ENCODE results near the gene SYNJ1. TPM values are rescaled to one million over a fixed set of nuclear protein-coding genes. Genes with fewer than 3 reads are reported as not detected.
A peak's percentile ranks its signal among the peaks of the same experiment; 100 is the strongest.

The SYNJ1 gene
- total and polyA plus RNA-seq, 2 of the 13 experiments (the other 11 are each of a cell fraction or from before 2014, with no cell fraction given), result 2.0 to 2.7 TPM

DNA sequence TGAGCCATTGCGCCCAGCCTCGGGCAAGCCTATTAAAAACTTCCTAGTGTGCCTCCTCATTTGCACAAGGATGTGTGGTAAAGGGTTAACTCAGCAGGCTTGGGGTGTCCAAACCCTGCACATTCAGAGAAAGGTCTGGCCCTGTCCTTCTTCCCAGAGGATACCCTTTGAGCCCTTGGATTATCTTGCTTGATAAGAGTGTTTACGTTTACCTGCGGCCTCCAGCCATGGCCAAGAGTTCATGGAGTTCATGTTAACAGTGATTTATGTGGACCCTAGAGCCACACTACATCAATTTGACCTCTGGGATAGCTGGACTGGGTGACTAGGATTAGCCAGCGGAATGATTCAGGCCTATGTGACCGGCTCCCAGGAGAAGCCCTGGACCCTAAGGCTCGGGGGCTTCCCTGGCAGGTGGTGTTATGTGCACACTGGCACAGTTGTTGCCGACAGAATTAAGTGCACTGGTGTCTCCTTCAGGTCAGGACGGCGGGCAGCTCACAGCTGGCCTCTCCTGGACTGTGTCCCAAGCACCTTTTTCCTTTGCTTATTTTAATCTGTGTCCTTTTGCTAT lies 134.8 kb downstream of the SYNJ1 start (continued):
- TF ChIP-seq, protein P1, sequence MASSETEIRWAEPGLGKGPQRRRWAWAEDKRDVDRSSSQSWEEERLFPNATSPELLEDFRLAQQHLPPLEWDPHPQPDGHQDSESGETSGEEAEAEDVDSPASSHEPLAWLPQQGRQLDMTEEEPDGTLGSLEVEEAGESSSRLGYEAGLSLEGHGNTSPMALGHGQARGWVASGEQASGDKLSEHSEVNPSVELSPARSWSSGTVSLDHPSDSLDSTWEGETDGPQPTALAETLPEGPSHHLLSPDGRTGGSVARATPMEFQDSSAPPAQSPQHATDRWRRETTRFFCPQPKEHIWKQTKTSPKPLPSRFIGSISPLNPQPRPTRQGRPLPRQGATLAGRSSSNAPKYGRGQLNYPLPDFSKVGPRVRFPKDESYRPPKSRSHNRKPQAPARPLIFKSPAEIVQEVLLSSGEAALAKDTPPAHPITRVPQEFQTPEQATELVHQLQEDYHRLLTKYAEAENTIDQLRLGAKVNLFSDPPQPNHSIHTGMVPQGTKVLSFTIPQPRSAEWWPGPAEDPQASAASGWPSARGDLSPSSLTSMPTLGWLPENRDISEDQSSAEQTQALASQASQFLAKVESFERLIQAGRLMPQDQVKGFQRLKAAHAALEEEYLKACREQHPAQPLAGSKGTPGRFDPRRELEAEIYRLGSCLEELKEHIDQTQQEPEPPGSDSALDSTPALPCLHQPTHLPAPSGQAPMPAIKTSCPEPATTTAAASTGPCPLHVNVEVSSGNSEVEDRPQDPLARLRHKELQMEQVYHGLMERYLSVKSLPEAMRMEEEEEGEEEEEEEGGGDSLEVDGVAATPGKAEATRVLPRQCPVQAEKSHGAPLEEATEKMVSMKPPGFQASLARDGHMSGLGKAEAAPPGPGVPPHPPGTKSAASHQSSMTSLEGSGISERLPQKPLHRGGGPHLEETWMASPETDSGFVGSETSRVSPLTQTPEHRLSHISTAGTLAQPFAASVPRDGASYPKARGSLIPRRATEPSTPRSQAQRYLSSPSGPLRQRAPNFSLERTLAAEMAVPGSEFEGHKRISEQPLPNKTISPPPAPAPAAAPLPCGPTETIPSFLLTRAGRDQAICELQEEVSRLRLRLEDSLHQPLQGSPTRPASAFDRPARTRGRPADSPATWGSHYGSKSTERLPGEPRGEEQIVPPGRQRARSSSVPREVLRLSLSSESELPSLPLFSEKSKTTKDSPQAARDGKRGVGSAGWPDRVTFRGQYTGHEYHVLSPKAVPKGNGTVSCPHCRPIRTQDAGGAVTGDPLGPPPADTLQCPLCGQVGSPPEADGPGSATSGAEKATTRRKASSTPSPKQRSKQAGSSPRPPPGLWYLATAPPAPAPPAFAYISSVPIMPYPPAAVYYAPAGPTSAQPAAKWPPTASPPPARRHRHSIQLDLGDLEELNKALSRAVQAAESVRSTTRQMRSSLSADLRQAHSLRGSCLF (CRISPR knock-in tag; IDR thresholded peaks at IDR 0.05; ENCODE audit: borderline replicate concordance), result no peak
- TF ChIP-seq, protein P2, sequence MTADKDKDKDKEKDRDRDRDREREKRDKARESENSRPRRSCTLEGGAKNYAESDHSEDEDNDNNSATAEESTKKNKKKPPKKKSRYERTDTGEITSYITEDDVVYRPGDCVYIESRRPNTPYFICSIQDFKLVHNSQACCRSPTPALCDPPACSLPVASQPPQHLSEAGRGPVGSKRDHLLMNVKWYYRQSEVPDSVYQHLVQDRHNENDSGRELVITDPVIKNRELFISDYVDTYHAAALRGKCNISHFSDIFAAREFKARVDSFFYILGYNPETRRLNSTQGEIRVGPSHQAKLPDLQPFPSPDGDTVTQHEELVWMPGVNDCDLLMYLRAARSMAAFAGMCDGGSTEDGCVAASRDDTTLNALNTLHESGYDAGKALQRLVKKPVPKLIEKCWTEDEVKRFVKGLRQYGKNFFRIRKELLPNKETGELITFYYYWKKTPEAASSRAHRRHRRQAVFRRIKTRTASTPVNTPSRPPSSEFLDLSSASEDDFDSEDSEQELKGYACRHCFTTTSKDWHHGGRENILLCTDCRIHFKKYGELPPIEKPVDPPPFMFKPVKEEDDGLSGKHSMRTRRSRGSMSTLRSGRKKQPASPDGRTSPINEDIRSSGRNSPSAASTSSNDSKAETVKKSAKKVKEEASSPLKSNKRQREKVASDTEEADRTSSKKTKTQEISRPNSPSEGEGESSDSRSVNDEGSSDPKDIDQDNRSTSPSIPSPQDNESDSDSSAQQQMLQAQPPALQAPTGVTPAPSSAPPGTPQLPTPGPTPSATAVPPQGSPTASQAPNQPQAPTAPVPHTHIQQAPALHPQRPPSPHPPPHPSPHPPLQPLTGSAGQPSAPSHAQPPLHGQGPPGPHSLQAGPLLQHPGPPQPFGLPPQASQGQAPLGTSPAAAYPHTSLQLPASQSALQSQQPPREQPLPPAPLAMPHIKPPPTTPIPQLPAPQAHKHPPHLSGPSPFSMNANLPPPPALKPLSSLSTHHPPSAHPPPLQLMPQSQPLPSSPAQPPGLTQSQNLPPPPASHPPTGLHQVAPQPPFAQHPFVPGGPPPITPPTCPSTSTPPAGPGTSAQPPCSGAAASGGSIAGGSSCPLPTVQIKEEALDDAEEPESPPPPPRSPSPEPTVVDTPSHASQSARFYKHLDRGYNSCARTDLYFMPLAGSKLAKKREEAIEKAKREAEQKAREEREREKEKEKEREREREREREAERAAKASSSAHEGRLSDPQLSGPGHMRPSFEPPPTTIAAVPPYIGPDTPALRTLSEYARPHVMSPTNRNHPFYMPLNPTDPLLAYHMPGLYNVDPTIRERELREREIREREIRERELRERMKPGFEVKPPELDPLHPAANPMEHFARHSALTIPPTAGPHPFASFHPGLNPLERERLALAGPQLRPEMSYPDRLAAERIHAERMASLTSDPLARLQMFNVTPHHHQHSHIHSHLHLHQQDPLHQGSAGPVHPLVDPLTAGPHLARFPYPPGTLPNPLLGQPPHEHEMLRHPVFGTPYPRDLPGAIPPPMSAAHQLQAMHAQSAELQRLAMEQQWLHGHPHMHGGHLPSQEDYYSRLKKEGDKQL (CRISPR knock-in tag; IDR thresholded peaks at IDR 0.05; ENCODE audit: low read depth), result peak; percentile 93
- TF ChIP-seq ZNF570 (CRISPR knock-in tag; IDR thresholded peaks at IDR 0.05; ENCODE audit: borderline replicate concordance), result no peak
- no peak for TF ChIP-seq GABPA (IDR thresholded peaks at IDR 0.05; ENCODE audit: low read depth, low read length)
- peak; percentile 44; the same call in 1 of the 2 replicates for TF ChIP-seq GABPA (CRISPR knock-in tag; IDR thresholded peaks at IDR 0.05; ENCODE audit: low read depth)
- TF ChIP-seq PRMT3 (CRISPR knock-in tag; IDR thresholded peaks at IDR 0.05; ENCODE audit: borderline replicate concordance, low read depth), result no peak
- TF ChIP-seq, protein P3, sequence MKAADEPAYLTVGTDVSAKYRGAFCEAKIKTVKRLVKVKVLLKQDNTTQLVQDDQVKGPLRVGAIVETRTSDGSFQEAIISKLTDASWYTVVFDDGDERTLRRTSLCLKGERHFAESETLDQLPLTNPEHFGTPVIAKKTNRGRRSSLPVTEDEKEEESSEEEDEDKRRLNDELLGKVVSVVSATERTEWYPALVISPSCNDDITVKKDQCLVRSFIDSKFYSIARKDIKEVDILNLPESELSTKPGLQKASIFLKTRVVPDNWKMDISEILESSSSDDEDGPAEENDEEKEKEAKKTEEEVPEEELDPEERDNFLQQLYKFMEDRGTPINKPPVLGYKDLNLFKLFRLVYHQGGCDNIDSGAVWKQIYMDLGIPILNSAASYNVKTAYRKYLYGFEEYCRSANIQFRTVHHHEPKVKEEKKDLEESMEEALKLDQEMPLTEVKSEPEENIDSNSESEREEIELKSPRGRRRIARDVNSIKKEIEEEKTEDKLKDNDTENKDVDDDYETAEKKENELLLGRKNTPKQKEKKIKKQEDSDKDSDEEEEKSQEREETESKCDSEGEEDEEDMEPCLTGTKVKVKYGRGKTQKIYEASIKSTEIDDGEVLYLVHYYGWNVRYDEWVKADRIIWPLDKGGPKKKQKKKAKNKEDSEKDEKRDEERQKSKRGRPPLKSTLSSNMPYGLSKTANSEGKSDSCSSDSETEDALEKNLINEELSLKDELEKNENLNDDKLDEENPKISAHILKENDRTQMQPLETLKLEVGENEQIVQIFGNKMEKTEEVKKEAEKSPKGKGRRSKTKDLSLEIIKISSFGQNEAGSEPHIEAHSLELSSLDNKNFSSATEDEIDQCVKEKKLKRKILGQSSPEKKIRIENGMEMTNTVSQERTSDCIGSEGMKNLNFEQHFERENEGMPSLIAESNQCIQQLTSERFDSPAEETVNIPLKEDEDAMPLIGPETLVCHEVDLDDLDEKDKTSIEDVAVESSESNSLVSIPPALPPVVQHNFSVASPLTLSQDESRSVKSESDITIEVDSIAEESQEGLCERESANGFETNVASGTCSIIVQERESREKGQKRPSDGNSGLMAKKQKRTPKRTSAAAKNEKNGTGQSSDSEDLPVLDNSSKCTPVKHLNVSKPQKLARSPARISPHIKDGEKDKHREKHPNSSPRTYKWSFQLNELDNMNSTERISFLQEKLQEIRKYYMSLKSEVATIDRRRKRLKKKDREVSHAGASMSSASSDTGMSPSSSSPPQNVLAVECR (CRISPR knock-in tag; IDR thresholded peaks at IDR 0.05; ENCODE audit: borderline replicate concordance), result peak; percentile 74; the same call in 1 of the 2 replicates
- no peak for TF ChIP-seq NR3C1 (CRISPR knock-in tag; IDR thresholded peaks at IDR 0.05)
- TF ChIP-seq TBX3 (IDR thresholded peaks at IDR 0.05; ENCODE audit: borderline replicate concordance), result peak; percentile 72; the same call in 1 of the 2 replicates
- TF ChIP-seq, protein P4, sequence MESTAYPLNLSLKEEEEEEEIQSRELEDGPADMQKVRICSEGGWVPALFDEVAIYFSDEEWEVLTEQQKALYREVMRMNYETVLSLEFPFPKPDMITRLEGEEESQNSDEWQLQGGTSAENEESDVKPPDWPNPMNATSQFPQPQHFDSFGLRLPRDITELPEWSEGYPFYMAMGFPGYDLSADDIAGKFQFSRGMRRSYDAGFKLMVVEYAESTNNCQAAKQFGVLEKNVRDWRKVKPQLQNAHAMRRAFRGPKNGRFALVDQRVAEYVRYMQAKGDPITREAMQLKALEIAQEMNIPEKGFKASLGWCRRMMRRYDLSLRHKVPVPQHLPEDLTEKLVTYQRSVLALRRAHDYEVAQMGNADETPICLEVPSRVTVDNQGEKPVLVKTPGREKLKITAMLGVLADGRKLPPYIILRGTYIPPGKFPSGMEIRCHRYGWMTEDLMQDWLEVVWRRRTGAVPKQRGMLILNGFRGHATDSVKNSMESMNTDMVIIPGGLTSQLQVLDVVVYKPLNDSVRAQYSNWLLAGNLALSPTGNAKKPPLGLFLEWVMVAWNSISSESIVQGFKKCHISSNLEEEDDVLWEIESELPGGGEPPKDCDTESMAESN (CRISPR knock-in tag; conservative IDR thresholded peaks at IDR 0.05), result peak; percentile 85
